IPS DF 19.7 (cell line): ENCODE measurements around the gene ZNF445.
"Not testable (repeated sequence)": the region's sequence is repeated elsewhere in the genome, so short reads cannot be mapped to it uniquely, and the experiment has no call there.

Experiments used
- DNase-seq: peaks from one replicate; pipeline ENCODE4 v3.0.0-alpha.2; 2013; ENCODE audit warnings: low read depth, low spot score

Gene ZNF445

GRCh38 chr3:44400771-44401170, 76.7 kb downstream of the ZNF445 start:
- DNase-seq, result no peak

- DNase-seq, result no peak
Observed at GRCh38 chr3:44398853-44399252, 78.6 kb downstream of the ZNF445 start.

GRCh38 chr3:44398271-44398670, 79.2 kb downstream of the ZNF445 start:
- DNase-seq, result not testable (repeated sequence)

- DNase-seq, result no peak
Observed at GRCh38 chr3:44396200-44397171, 81.0 kb downstream of the ZNF445 start.

- DNase-seq, result no peak
Observed at GRCh38 chr3:44395714-44396113, 81.8 kb downstream of the ZNF445 start.

- no peak for DNase-seq
Observed at GRCh38 chr3:44392489-44392888, 85.0 kb downstream of the ZNF445 start.

GRCh38 chr3:44387404-44387803, 90.1 kb downstream of the ZNF445 start:
- no peak for DNase-seq
